Prostate gland (tissue), 2 donors: ENCODE measurements around the gene ITPR1.

Experiments
- POLR2A ChIP-seq: fragments of 450-650 bp; IDR thresholded peaks from one replicate; pipeline ENCODE4 v1.6.1; 2016; ENCODE audit warnings: antibody characterized with exemption, mild to moderate bottlenecking
- POLR2AphosphoS5 ChIP-seq: sonication (generic); formaldehyde crosslinking; IDR thresholded peaks from one replicate; pipeline ENCODE4 v1.6.1; 2017; ENCODE audit warnings: antibody characterized with exemption
- TF ChIP-seq, protein P1 (sequence below), 4 experiments: fragments of 200-600 bp in 2 of 4; fragments of 450-650 bp in 2 of 4; sonication (generic) in 2 of 4; IDR thresholded peaks; 1 replicate in 3 of 4; 2 replicates in 1 of 4; pipeline ENCODE4 v1.5.1; 2016 to 2019; ENCODE audit warnings: antibody characterized with exemption in 4 of 4, mild to moderate bottlenecking in 2 of 4, moderate library complexity in 2 of 4

DNA sequence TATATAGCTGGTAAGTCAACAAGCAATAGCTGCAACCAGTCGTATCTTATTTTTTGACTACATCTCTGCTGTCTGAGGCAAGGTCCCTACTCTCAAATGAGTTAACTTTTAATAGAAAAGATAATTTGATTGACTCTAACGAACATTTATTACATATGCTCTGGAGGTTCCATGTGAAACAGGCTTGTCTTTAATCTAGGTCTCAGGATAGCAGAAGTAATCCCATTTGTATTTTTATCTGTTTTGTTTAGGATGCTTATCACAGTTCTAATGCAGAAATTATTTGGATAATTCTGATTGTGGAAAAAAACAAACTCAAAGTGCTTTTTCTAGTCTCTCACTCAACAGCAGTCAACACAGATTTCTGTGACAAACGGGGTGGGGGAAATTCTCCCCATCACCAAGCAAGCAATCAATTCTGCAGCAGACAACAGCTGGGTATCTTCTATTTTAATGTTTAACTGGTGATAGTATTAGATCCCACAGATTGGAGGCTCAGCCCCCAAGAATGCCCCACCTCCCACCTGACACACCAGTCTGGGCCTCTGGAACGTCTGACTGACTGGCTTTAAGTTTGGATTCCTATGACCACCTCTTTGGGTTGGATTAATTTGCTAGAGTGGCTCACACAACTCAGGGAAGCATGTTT lies 58.8 kb downstream of the ITPR1 start:
- TF ChIP-seq, protein P1, sequence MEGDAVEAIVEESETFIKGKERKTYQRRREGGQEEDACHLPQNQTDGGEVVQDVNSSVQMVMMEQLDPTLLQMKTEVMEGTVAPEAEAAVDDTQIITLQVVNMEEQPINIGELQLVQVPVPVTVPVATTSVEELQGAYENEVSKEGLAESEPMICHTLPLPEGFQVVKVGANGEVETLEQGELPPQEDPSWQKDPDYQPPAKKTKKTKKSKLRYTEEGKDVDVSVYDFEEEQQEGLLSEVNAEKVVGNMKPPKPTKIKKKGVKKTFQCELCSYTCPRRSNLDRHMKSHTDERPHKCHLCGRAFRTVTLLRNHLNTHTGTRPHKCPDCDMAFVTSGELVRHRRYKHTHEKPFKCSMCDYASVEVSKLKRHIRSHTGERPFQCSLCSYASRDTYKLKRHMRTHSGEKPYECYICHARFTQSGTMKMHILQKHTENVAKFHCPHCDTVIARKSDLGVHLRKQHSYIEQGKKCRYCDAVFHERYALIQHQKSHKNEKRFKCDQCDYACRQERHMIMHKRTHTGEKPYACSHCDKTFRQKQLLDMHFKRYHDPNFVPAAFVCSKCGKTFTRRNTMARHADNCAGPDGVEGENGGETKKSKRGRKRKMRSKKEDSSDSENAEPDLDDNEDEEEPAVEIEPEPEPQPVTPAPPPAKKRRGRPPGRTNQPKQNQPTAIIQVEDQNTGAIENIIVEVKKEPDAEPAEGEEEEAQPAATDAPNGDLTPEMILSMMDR (IDR thresholded peaks at IDR 0.05): no peak
- TF ChIP-seq POLR2A (no peak), POLR2AphosphoS5 (no peak)
